ENCODE results near the gene MS4A10.

DNA sequence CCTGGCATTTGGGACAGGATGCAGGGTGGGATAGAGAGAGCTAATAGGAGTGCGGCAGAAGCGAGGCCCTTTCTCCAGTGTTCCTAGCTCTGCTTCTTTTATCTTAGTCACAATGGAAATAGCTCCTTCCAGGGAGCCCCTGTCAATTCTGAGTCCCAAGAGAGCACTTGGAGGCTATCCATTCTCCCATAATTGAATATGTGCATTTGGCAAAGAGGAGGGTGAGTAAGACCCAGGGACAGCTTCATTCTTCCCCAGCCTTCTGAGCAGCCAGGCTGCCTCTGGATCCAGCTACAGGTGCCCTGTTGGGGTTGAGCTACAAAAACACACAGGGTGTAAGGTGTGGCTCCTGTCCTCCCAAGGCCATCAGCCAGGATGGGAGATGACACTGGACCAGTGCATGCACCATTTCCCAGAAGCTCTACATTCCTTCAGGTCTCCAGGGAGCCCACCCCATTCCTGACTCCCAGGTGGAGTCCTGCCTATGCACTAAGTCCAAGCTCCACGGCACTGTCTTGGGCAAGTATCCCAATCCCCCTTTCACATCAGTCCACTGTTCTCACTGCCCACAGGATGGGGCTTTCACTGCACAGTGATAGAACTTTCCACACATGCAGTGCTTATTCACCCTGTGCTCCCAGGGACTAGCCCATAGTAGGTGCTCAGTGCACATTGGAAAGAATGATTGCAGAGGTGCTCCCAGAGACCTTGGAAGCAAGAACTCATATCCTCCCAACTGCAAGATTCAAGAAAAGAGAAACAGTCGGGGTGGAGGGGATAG is 6.2 kb downstream of the MS4A10 start:
- TF ChIP-seq CTCF (IDR thresholded peaks at IDR 0.05) (no peak), POLR2AphosphoS5 (IDR thresholded peaks at IDR 0.05) (no peak)
